IPS-18a (cell line): Measurements from ENCODE around the gene IRAK2.

ENCODE experiments used
- H3K27ac ChIP-seq: one replicate; pipeline ENCODE4 v1.5.1; 2013; ENCODE audit warnings: low read length
- H3K27me3 ChIP-seq: one replicate; pipeline ENCODE4 v1.6.1; 2013; ENCODE audit warnings: mild to moderate bottlenecking, low read length; ENCODE audit not compliant: control insufficient read depth, insufficient read depth
- H3K36me3 ChIP-seq: one replicate; pipeline ENCODE4 v1.6.1; 2013; ENCODE audit warnings: low read depth, low read length; ENCODE audit not compliant: control insufficient read depth
- H3K4me1 ChIP-seq: one replicate; pipeline ENCODE4 v1.6.1; 2013; ENCODE audit warnings: low read depth, low read length; ENCODE audit not compliant: control insufficient read depth
- H3K4me3 ChIP-seq: one replicate; pipeline ENCODE4 v1.5.1; 2013; ENCODE audit warnings: low read length
- H3K9ac ChIP-seq: one replicate; pipeline ENCODE4 v1.6.1; 2013; ENCODE audit warnings: mild to moderate bottlenecking, low read length, moderate library complexity
- H3K9me3 ChIP-seq: one replicate; pipeline ENCODE4 v1.6.1; 2013; ENCODE audit warnings: low read depth, low read length; ENCODE audit not compliant: control insufficient read depth

Gene IRAK2

GRCh38 chr3:10217359-10217758 is 52.6 kb downstream of the IRAK2 start:
- Histone ChIP-seq H3K9me3 (no peaks in the 10 kb centered on the region), H3K9ac (no peak overlapping the region), H3K4me3 (no peak overlapping the region), H3K36me3 (no peaks in the 10 kb centered on the region), H3K4me1 (no peaks in the 10 kb centered on the region), H3K27ac (no peak overlapping the region), H3K27me3 (no peaks in the 10 kb centered on the region)

- Histone ChIP-seq H3K4me3 (no peak overlapping the region), H3K27me3 (no peaks in the 10 kb centered on the region), H3K36me3 (no peaks in the 10 kb centered on the region), H3K9me3 (no peaks in the 10 kb centered on the region), H3K27ac (no peak overlapping the region), H3K9ac (no peak overlapping the region), H3K4me1 (no peaks in the 10 kb centered on the region)
These were observed 55.0 kb downstream of the IRAK2 start for GRCh38 chr3:10219737-10220136.

- Histone ChIP-seq H3K9me3 (no peaks in the 10 kb centered on the region), H3K4me3 (no peak overlapping the region), H3K27me3 (no peaks in the 10 kb centered on the region), H3K9ac (no peak overlapping the region), H3K36me3 (no peaks in the 10 kb centered on the region), H3K27ac (no peak overlapping the region), H3K4me1 (peaks cover 4% of the 10 kb centered on the region)
These were observed 59.2 kb downstream of the IRAK2 start for GRCh38 chr3:10223676-10224639.

GRCh38 chr3:10224794-10225665 is 60.3 kb downstream of the IRAK2 start:
- H3K4me1 ChIP-seq, result peaks cover 4% of the 10 kb centered on the region
- no peaks in the 10 kb centered on the region for H3K9me3 ChIP-seq
- H3K27ac ChIP-seq, result no peak overlapping the region
- H3K9ac ChIP-seq, result no peak overlapping the region
- no peak overlapping the region for H3K4me3 ChIP-seq
- H3K27me3 ChIP-seq, result no peaks in the 10 kb centered on the region
- H3K36me3 ChIP-seq, result no peaks in the 10 kb centered on the region

- Histone ChIP-seq H3K36me3 (no peaks in the 10 kb centered on the region), H3K27me3 (no peaks in the 10 kb centered on the region), H3K9ac (peak overlapping the region; percentile 34), H3K27ac (no peak overlapping the region), H3K9me3 (no peaks in the 10 kb centered on the region), H3K4me3 (peak overlapping the region; percentile 34), H3K4me1 (peaks cover 4% of the 10 kb centered on the region)
These were observed 61.6 kb downstream of the IRAK2 start for GRCh38 chr3:10226293-10226692.

- Histone ChIP-seq H3K4me3 (no peak overlapping the region), H3K9me3 (no peaks in the 10 kb centered on the region), H3K9ac (no peak overlapping the region), H3K27ac (no peak overlapping the region), H3K27me3 (no peaks in the 10 kb centered on the region), H3K36me3 (no peaks in the 10 kb centered on the region), H3K4me1 (peaks cover 4% of the 10 kb centered on the region)
These were observed 63.7 kb downstream of the IRAK2 start for GRCh38 chr3:10228248-10228950.

- H3K9ac ChIP-seq, result no peak overlapping the region
These were observed 64.9 kb downstream of the IRAK2 start for GRCh38 chr3:10229576-10229975.

GRCh38 chr3:10232137-10232536 is 67.4 kb downstream of the IRAK2 start:
- Histone ChIP-seq H3K9me3 (no peaks in the 10 kb centered on the region), H3K9ac (no peak overlapping the region), H3K27ac (no peak overlapping the region), H3K27me3 (no peaks in the 10 kb centered on the region), H3K4me3 (no peak overlapping the region), H3K4me1 (peaks cover 3% of the 10 kb centered on the region), H3K36me3 (no peaks in the 10 kb centered on the region)

More at GRCh38 chr3:10229576-10229975, 64.9 kb downstream of the IRAK2 start:
- Histone ChIP-seq H3K27ac (no peak overlapping the region), H3K27me3 (no peaks in the 10 kb centered on the region), H3K4me3 (no peak overlapping the region), H3K36me3 (no peaks in the 10 kb centered on the region), H3K4me1 (peaks cover 4% of the 10 kb centered on the region), H3K9me3 (no peaks in the 10 kb centered on the region)

- Histone ChIP-seq H3K4me3 (no peak overlapping the region), H3K27me3 (no peaks in the 10 kb centered on the region), H3K36me3 (no peaks in the 10 kb centered on the region), H3K9me3 (no peaks in the 10 kb centered on the region), H3K4me1 (peaks cover 3% of the 10 kb centered on the region), H3K9ac (no peak overlapping the region), H3K27ac (no peak overlapping the region)
These were observed 69.3 kb downstream of the IRAK2 start for GRCh38 chr3:10233988-10234387.

GRCh38 chr3:10234526-10235230 is 70.0 kb downstream of the IRAK2 start:
- Histone ChIP-seq H3K4me1 (peaks cover 3% of the 10 kb centered on the region), H3K36me3 (no peaks in the 10 kb centered on the region), H3K9ac (no peak overlapping the region), H3K9me3 (no peaks in the 10 kb centered on the region), H3K4me3 (no peak overlapping the region), H3K27me3 (no peaks in the 10 kb centered on the region), H3K27ac (no peak overlapping the region)
